ENCODE results near the gene ASPG.

DNA sequence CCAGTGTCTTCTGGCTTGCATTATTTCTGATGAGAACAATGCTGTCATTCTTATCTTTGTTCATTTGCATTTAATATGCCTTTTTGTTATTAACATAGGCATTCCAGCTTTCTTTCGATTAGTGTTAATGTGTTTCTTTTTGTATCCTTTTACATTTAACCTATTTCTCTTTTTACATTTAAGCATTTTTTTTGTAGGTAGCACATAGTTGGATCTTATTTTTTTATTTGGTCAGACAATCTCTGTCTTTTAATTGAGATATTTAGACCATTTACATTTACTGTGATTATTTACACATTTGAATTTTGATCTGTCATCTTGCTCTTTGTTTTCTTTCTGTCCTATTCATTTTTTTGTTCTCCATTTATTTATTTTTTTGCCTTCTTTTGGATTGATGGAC is 38.4 kb downstream of the ASPG start:
- TF ChIP-seq, protein P1, sequence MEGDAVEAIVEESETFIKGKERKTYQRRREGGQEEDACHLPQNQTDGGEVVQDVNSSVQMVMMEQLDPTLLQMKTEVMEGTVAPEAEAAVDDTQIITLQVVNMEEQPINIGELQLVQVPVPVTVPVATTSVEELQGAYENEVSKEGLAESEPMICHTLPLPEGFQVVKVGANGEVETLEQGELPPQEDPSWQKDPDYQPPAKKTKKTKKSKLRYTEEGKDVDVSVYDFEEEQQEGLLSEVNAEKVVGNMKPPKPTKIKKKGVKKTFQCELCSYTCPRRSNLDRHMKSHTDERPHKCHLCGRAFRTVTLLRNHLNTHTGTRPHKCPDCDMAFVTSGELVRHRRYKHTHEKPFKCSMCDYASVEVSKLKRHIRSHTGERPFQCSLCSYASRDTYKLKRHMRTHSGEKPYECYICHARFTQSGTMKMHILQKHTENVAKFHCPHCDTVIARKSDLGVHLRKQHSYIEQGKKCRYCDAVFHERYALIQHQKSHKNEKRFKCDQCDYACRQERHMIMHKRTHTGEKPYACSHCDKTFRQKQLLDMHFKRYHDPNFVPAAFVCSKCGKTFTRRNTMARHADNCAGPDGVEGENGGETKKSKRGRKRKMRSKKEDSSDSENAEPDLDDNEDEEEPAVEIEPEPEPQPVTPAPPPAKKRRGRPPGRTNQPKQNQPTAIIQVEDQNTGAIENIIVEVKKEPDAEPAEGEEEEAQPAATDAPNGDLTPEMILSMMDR (conservative IDR thresholded peaks at IDR 0.05; ENCODE audit: low read depth, low read length), result no peak
- TF ChIP-seq EZH2phosphoT487 (IDR thresholded peaks at IDR 0.05; ENCODE audit: borderline replicate concordance, low read length), result no peak
- TF ChIP-seq EZH2 (IDR thresholded peaks at IDR 0.05; ENCODE audit: low read length, unreplicated experiment), result no peak

All from PC-3 (cell line).